Right forelimb (tissue), 1 donor: ENCODE results near the gene BLOC1S6.
"Not testable (repeated sequence)": the region's sequence is repeated elsewhere in the genome, so short reads cannot be mapped to it uniquely, and the experiment has no call there.

Experiments
- DNase-seq: peaks from one replicate; pipeline ENCODE4 v3.0.0-alpha.2; 2018

BLOC1S6 gene

GRCh38 chr15:45641999-45642932 is 55.1 kb downstream of the BLOC1S6 start:
- no peak for DNase-seq

GRCh38 chr15:45644437-45644836 is 57.3 kb downstream of the BLOC1S6 start:
- DNase-seq, result no peak

- DNase-seq, result no peak
Measured at GRCh38 chr15:45645026-45645980, 58.1 kb downstream of the BLOC1S6 start.

- DNase-seq, result no peak
Measured at GRCh38 chr15:45646220-45646619, 59.0 kb downstream of the BLOC1S6 start.

- no peak for DNase-seq
Measured at GRCh38 chr15:45647828-45648227, 60.6 kb downstream of the BLOC1S6 start.

- no peak for DNase-seq
Measured at GRCh38 chr15:45648521-45649200, 61.5 kb downstream of the BLOC1S6 start.

GRCh38 chr15:45650007-45650406 is 62.8 kb downstream of the BLOC1S6 start:
- DNase-seq, result not testable (repeated sequence)

GRCh38 chr15:45650889-45651525 is 63.8 kb downstream of the BLOC1S6 start:
- DNase-seq, result no peak

GRCh38 chr15:45653702-45654424 is 66.7 kb downstream of the BLOC1S6 start:
- no peak for DNase-seq

- DNase-seq, result no peak
Measured at GRCh38 chr15:45654749-45655148, 67.6 kb downstream of the BLOC1S6 start.

- no peak for DNase-seq
Measured at GRCh38 chr15:45657254-45657653, 70.1 kb downstream of the BLOC1S6 start.

GRCh38 chr15:45657764-45658545 is 70.8 kb downstream of the BLOC1S6 start:
- no peak for DNase-seq
